Measurements from ENCODE around the gene TMTC3. TPM values are rescaled to one million over a fixed set of nuclear protein-coding genes. Genes with fewer than 3 reads are reported as not detected.
A peak's percentile ranks its signal among the peaks of the same experiment; 100 is the strongest.

Gene TMTC3
- total RNA-seq, 2 experiments from 2014 or later: 5.3 to 5.4 TPM

DNA sequence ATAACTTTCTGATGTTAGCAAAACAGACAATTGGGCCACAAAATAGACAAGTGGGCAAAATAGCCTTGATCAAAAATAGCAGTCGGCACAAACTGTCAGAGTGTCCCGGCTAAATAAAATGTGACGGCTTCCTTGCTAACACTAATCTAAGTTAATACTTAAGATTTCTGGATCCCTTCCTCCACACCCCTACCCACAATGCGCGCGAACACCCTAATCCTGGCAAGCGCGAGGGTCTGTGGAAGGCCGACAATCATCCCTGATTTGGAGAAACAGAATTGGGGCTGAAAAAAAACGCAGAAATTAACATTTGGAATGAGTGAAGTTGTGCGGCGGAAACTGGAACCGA is 708 bp upstream of the TMTC3 start:
- ChIA-PET POLR2A (no interaction called here), CTCF (interaction anchor here (0.7 kb wide), 1 partner anchor 19 kb away, joined by 3 read pairs; no protein-coding TSS in a partner anchor)
- peak overlapping the region; percentile 94 for H3K4me3 Mint-ChIP-seq
- H3K27me3 Mint-ChIP-seq (ENCODE audit: low read depth): no peaks in the 10 kb centered on the region
- peak overlapping the region; percentile 90 for H3K27ac Mint-ChIP-seq
- DNase-seq: no peak
- peaks cover 30% of the 10 kb centered on the region for H3K4me1 Mint-ChIP-seq (ENCODE audit: low read depth)
- peaks cover 18% of the 10 kb centered on the region for H3K36me3 Mint-ChIP-seq (ENCODE audit: low read depth)
- no peak for ATAC-seq
- no peaks in the 10 kb centered on the region for H3K9me3 Mint-ChIP-seq (ENCODE audit: insufficient read depth)

DNA sequence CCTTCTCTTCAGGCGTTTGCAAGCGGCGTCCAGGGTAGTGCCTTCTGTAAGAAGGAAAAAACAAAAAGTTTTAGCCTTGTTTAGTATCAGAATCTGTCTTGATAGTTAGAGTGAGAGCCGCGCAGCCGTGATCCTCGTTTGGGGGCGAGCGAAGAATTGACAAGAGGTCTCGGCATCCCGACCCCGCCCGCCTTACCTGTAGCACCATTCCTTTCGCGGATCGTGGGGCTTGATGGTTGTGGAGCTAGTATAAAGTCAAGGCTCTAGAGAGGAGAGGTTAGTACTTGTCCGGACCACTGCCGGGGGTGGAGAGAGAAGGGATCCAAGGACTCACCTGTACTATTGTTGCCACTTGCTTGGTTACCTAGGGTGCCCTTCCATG is 494 bp downstream of the TMTC3 start:
- DNase-seq (peak; percentile 44), ATAC-seq (peak; percentile 2)
- H3K36me3 Mint-ChIP-seq (ENCODE audit: low read depth): peaks cover 13% of the 10 kb centered on the region
- H3K9me3 Mint-ChIP-seq (ENCODE audit: insufficient read depth): no peaks in the 10 kb centered on the region
- ChIA-PET CTCF (interaction anchor here (0.7 to 1.4 kb wide), 3 partner anchors 12 to 18 kb away, joined by 3 to 5 read pairs (median 3); no protein-coding TSS in a partner anchor), POLR2A (interaction anchor here (0.7 kb wide), 1 partner anchor 124 kb away, joined by 3 read pairs; no protein-coding TSS in a partner anchor)
- peaks cover 30% of the 10 kb centered on the region for H3K4me1 Mint-ChIP-seq (ENCODE audit: low read depth)
- no peaks in the 10 kb centered on the region for H3K27me3 Mint-ChIP-seq (ENCODE audit: low read depth)
- H3K4me3 Mint-ChIP-seq: peak overlapping the region; percentile 94
- peak overlapping the region; percentile 90 for H3K27ac Mint-ChIP-seq

DNA sequence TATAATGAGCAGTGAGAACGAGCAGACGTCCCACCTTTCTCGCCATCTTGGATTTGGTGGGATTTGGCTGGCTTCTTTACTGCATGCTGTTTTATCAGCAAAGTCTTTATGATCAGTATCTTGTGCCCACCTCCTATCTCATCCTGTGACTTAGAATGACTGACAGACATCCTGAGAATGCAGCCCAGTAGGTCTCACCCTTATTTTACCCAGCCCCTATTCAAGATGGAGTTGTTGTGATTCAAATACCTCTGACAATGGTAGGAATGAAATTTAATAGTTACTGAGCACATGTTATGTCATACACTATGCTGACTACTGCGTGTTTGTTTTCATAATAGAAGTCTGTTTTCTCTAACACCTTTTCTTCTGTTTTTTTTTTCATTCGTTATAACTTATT is 1.9 kb downstream of the TMTC3 start:
- ChIA-PET CTCF (no interaction called here), POLR2A (no interaction called here)
- Mint-ChIP-seq H3K4me1 (ENCODE audit: low read depth) (peaks cover 30% of the 10 kb centered on the region), H3K9me3 (ENCODE audit: insufficient read depth) (no peaks in the 10 kb centered on the region), H3K27me3 (ENCODE audit: low read depth) (no peaks in the 10 kb centered on the region), H3K36me3 (ENCODE audit: low read depth) (peaks cover 6% of the 10 kb centered on the region), H3K4me3 (no peak overlapping the region), H3K27ac (no peak overlapping the region)
- ATAC-seq: no peak
- DNase-seq: no peak

DNA sequence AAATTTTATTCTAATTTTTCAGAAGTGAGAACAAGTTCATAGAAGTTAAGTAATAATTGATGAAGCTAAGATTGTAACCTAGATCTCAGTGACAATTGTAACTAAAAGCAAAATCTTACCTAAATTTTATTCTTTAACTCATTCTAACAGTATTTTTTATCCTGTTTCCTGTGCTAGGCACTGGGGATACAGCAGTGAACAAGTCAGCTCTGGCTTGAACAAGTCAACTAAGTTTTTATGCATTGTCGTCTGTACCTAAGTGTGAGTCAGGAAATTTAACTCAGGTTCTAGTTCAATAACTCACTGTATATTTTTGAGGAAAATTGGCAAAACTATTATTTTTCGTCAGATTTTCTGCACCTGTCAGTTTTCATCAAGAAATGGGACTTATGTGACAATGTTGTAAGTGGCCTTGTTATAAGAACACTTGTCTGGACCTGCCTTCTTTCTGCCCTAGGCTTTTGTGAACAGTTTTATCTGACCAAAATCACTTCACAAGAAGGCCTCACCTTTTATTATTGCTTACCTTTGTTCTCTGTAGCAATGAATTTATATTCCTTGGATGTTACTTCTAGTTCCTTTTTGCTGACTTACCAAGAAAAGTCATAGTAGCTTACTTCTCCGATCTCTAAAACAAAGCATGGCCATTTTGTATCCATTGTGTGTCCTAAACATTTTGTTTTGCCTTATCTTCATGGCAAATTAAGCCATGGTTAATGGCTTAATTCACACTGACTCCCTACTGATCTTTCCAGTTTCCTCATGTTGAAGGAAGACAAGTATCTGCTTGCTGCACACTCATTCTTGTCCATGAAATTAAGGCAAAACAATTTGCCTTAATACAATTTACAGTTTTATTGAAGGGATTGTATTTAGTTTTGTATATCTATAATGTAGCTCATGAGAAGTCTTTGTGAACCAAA is 2.7 kb downstream of the TMTC3 start:
- ChIA-PET CTCF (interaction anchor here (0.8 to 1.1 kb wide), 2 partner anchors 10 to 11 kb away, joined by 3 to 4 read pairs; no protein-coding TSS in a partner anchor), POLR2A (no interaction called here)
- DNase-seq (no peak), ATAC-seq (no peak)
- Mint-ChIP-seq H3K27ac (no peak overlapping the region), H3K4me3 (no peak overlapping the region), H3K27me3 (ENCODE audit: low read depth) (no peaks in the 10 kb centered on the region), H3K9me3 (ENCODE audit: insufficient read depth) (no peaks in the 10 kb centered on the region), H3K36me3 (ENCODE audit: low read depth) (peaks cover 6% of the 10 kb centered on the region), H3K4me1 (ENCODE audit: low read depth) (peaks cover 30% of the 10 kb centered on the region)

GRCh38 chr12:88145567-88146505 is 3.7 kb downstream of the TMTC3 start:
- H3K4me3 Mint-ChIP-seq: no peak overlapping the region
- no peaks in the 10 kb centered on the region for H3K27me3 Mint-ChIP-seq (ENCODE audit: low read depth)
- POLR2A ChIA-PET: no interaction called here
- ATAC-seq: no peak
- H3K27ac Mint-ChIP-seq: no peak overlapping the region
- H3K36me3 Mint-ChIP-seq (ENCODE audit: low read depth): peaks cover 2% of the 10 kb centered on the region
- no peaks in the 10 kb centered on the region for H3K9me3 Mint-ChIP-seq (ENCODE audit: insufficient read depth)
- CTCF ChIA-PET: interaction anchor here (0.9 to 1.1 kb wide), 2 partner anchors 9 to 1326 kb away, joined by 3 to 4 read pairs; no protein-coding TSS in a partner anchor
- peaks cover 24% of the 10 kb centered on the region for H3K4me1 Mint-ChIP-seq (ENCODE audit: low read depth)
- DNase-seq: no peak

DNA sequence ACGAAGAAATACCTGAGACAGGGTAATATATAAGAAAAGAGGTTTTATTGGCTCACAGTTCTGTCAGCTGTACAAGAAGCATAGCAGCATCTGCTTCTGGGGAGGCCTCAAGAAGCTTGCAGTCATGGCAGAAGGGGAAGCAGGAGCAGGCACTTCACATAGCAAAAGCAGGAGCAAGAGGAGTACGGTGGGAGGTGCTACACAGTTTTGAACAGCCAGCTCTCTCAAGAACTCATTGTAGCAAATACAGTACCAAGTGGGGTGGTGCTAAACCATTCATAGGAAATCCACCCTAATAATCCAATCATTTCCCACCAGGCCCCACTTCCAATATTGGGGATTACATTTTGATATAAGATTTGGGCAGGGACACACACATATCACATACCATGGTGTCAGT is 8.0 kb downstream of the TMTC3 start:
- Mint-ChIP-seq H3K27me3 (ENCODE audit: low read depth) (no peaks in the 10 kb centered on the region), H3K27ac (no peak overlapping the region), H3K4me3 (no peak overlapping the region), H3K9me3 (ENCODE audit: insufficient read depth) (no peaks in the 10 kb centered on the region), H3K4me1 (ENCODE audit: low read depth) (peaks cover 4% of the 10 kb centered on the region), H3K36me3 (ENCODE audit: low read depth) (peaks cover 4% of the 10 kb centered on the region)
- DNase-seq: no peak
- ATAC-seq: no peak
- ChIA-PET POLR2A (interaction anchor here (0.6 kb wide), 1 partner anchor 17 kb away, joined by 3 read pairs; no protein-coding TSS in a partner anchor), CTCF (no interaction called here)

- H3K36me3 Mint-ChIP-seq (ENCODE audit: low read depth): peaks cover 6% of the 10 kb centered on the region
- no peak overlapping the region for H3K27ac Mint-ChIP-seq
- ChIA-PET POLR2A (interaction anchor here (0.7 kb wide), 1 partner anchor 116 kb away, joined by 3 read pairs; no protein-coding TSS in a partner anchor), CTCF (interaction anchor here (1.2 kb wide), 2 partner anchors 8 to 11 kb away, joined by 4 to 5 read pairs; no protein-coding TSS in a partner anchor)
- ATAC-seq: no peak
- no peaks in the 10 kb centered on the region for H3K4me1 Mint-ChIP-seq (ENCODE audit: low read depth)
- H3K27me3 Mint-ChIP-seq (ENCODE audit: low read depth): no peaks in the 10 kb centered on the region
- H3K4me3 Mint-ChIP-seq: no peak overlapping the region
- no peaks in the 10 kb centered on the region for H3K9me3 Mint-ChIP-seq (ENCODE audit: insufficient read depth)
- no peak for DNase-seq
Observed at GRCh38 chr12:88153959-88154358, 11.9 kb downstream of the TMTC3 start.

DNA sequence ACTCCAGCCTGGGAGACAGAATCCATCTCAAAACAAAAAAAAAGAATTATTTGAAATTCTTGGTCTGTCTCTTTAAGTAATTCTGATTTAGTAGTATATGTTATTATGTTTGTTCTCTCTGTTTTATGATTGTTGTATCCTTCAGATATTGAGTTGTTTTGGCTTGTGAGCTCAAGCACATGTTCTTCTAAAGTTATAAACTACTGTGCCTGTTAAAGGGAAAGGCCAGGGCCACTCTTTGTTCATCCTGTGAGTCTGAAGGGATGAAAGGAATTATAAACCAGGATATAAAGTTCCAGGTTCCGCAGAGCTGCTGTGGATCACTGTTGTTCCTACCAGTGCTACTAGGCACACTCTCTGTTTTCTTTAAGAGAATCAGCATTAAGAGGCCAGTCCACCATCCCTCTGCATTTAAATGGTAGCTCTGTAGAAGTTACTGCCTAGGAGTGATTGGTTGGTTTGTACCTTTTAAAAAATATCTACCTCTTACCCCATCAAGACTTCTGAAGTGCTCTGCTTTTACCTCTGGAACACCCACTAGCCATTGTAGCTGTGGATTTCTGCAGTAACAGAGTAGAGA is 14.1 kb downstream of the TMTC3 start:
- H3K27me3 Mint-ChIP-seq (ENCODE audit: low read depth): no peaks in the 10 kb centered on the region
- H3K9me3 Mint-ChIP-seq (ENCODE audit: insufficient read depth): no peaks in the 10 kb centered on the region
- ChIA-PET CTCF (interaction anchor here (0.9 to 1.3 kb wide), 2 partner anchors 11 to 14 kb away, joined by 3 read pairs; partner anchors contain the start of genes CEP290 and TMTC3), POLR2A (interaction anchor here (0.7 kb wide), 1 partner anchor 1669 kb away, joined by 4 read pairs; no protein-coding TSS in a partner anchor)
- H3K4me1 Mint-ChIP-seq (ENCODE audit: low read depth): no peaks in the 10 kb centered on the region
- DNase-seq (no peak), ATAC-seq (no peak)
- no peak overlapping the region for H3K27ac Mint-ChIP-seq
- H3K4me3 Mint-ChIP-seq: no peak overlapping the region
- H3K36me3 Mint-ChIP-seq (ENCODE audit: low read depth): peaks cover 6% of the 10 kb centered on the region

GRCh38 chr12:88163371-88163770 is 21.3 kb downstream of the TMTC3 start:
- no peaks in the 10 kb centered on the region for H3K27me3 Mint-ChIP-seq (ENCODE audit: low read depth)
- peaks cover 25% of the 10 kb centered on the region for H3K36me3 Mint-ChIP-seq (ENCODE audit: low read depth)
- no peaks in the 10 kb centered on the region for H3K9me3 Mint-ChIP-seq (ENCODE audit: insufficient read depth)
- H3K4me1 Mint-ChIP-seq (ENCODE audit: low read depth): no peaks in the 10 kb centered on the region
- no peak overlapping the region for H3K27ac Mint-ChIP-seq
- ATAC-seq: no peak
- no peak overlapping the region for H3K4me3 Mint-ChIP-seq
- CTCF ChIA-PET: no interaction called here
- POLR2A ChIA-PET: no interaction called here
- DNase-seq: no peak

DNA sequence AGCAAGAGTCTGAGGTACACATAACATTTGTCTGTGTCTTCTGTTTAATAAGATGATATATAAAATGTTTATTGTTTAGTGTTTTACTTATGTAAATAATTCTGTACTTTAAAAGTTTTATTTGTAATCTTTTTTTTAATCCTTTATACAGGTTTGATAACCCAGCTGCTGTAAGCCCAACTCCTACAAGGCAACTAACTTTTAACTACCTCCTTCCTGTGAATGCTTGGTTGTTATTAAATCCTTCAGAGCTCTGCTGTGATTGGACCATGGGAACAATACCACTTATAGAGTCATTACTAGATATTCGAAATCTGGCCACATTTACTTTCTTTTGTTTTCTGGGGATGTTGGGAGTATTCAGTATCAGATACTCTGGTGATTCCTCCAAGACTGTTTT is 24.1 kb downstream of the TMTC3 start:
- Mint-ChIP-seq H3K27ac (no peak overlapping the region), H3K4me3 (no peak overlapping the region), H3K4me1 (ENCODE audit: low read depth) (no peaks in the 10 kb centered on the region), H3K36me3 (ENCODE audit: low read depth) (peaks cover 32% of the 10 kb centered on the region), H3K9me3 (ENCODE audit: insufficient read depth) (no peaks in the 10 kb centered on the region), H3K27me3 (ENCODE audit: low read depth) (no peaks in the 10 kb centered on the region)
- DNase-seq (no peak), ATAC-seq (no peak)
- ChIA-PET POLR2A (no interaction called here), CTCF (no interaction called here)

DNA sequence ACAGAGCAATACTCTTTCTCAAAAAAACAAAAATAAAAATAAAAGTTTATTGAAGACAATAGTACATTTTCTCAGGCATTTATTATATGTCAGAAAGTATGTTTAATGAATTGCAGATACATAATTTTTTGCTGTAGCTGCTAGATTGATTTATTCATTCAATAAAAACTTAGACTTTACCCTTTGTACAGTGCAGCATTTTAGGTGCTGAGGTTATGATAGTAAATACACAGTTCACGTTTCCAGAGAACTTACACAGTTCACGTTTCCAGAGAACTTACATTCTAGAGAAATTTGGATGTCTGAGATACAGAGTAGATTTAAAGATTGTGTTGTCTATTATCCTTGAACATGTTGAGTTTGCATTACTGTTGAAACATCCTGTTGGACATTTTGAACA is 25.3 kb downstream of the TMTC3 start:
- POLR2A ChIA-PET: no interaction called here
- Mint-ChIP-seq H3K4me1 (ENCODE audit: low read depth) (no peaks in the 10 kb centered on the region), H3K36me3 (ENCODE audit: low read depth) (peaks cover 34% of the 10 kb centered on the region), H3K27ac (no peak overlapping the region), H3K4me3 (no peak overlapping the region), H3K9me3 (ENCODE audit: insufficient read depth) (no peaks in the 10 kb centered on the region), H3K27me3 (ENCODE audit: low read depth) (no peaks in the 10 kb centered on the region)
- DNase-seq (no peak), ATAC-seq (no peak)
- CTCF ChIA-PET: no interaction called here
